RCC 7860 (cell line): ENCODE data around the gene DACH2.

Experiments
- DNase-seq: peaks from one replicate; pipeline ENCODE4 v3.0.0-alpha.2; 2015; ENCODE audit warnings: low spot score
- FAIRE-seq: peaks from 2 replicates; lab custom pipeline; 2012; peaks lifted over from hg19 to GRCh38; lab: Jason Lieb, UNC

The DACH2 gene

GRCh38 chrX:86724277-86724676 is 576.0 kb downstream of the DACH2 start:
- FAIRE-seq (no peak), DNase-seq (no peak)

GRCh38 chrX:86747091-86747490 is 598.8 kb downstream of the DACH2 start:
- DNase-seq: no peak
- FAIRE-seq: no peak

GRCh38 chrX:86805241-86805640 is 657.0 kb downstream of the DACH2 start:
- DNase-seq: no peak
- no peak for FAIRE-seq

GRCh38 chrX:86806786-86807185 is 658.5 kb downstream of the DACH2 start:
- FAIRE-seq: no peak
- no peak for DNase-seq

- no peak for FAIRE-seq
- no peak for DNase-seq
These were observed 661.4 kb downstream of the DACH2 start for GRCh38 chrX:86809651-86810050.

- FAIRE-seq: no peak
- no peak for DNase-seq
These were observed 681.5 kb downstream of the DACH2 start for GRCh38 chrX:86829786-86830185.

GRCh38 chrX:86830685-86831084 is 682.4 kb downstream of the DACH2 start:
- FAIRE-seq (no peak), DNase-seq (no peak)

- no peak for DNase-seq
- FAIRE-seq: no peak
These were observed 696.9 kb downstream of the DACH2 start for GRCh38 chrX:86845101-86845500.
